KMS-11 (cell line): ENCODE measurements around the gene CPA2.
"Not testable (repeated sequence)": the region's sequence is repeated elsewhere in the genome, so short reads cannot be mapped to it uniquely, and the experiment has no call there.

Source experiments
- H2AFZ ChIP-seq: fragments of 200-600 bp; sonication (generic); 2 replicates; pipeline ENCODE4 v1.6.1; 2016; ENCODE audit warnings: antibody characterized with exemption, mixed run types, low read depth
- H3K27ac ChIP-seq: fragments of 200-600 bp; sonication (generic); 2 replicates; pipeline ENCODE4 v1.6.1; 2016; ENCODE audit warnings: mild to moderate bottlenecking, mixed run types
- H3K27me3 ChIP-seq: fragments of 200-600 bp; sonication (generic); 2 replicates; pipeline ENCODE4 v1.6.1; 2017; ENCODE audit warnings: mild to moderate bottlenecking, low read depth, mixed run types, moderate library complexity; ENCODE audit not compliant: insufficient read depth
- H3K36me3 ChIP-seq: fragments of 200-600 bp; sonication (generic); 2 replicates; pipeline ENCODE4 v1.6.1; 2017; ENCODE audit warnings: mild to moderate bottlenecking, mixed run types; ENCODE audit not compliant: insufficient read depth
- H3K4me1 ChIP-seq: fragments of 200-600 bp; sonication (generic); 2 replicates; pipeline ENCODE4 v1.6.1; 2016; ENCODE audit warnings: mild to moderate bottlenecking, low read depth, mixed run types; ENCODE audit not compliant: poor library complexity, severe bottlenecking
- H3K4me2 ChIP-seq: fragments of 200-600 bp; sonication (generic); 2 replicates; pipeline ENCODE4 v1.7.0; 2016; ENCODE audit warnings: mild to moderate bottlenecking, mixed run types
- H3K4me3 ChIP-seq: fragments of 200-600 bp; sonication (generic); IDR thresholded peaks from 2 replicates; pipeline ENCODE4 v1.6.1; 2017; ENCODE audit warnings: low read depth, low read length, mixed read lengths; ENCODE audit not compliant: insufficient read depth
- H3K79me2 ChIP-seq: fragments of 200-600 bp; sonication (generic); 2 replicates; pipeline ENCODE4 v1.6.1; 2016; ENCODE audit warnings: low read depth, mixed run types; ENCODE audit not compliant: insufficient read depth
- H3K9ac ChIP-seq: fragments of 200-600 bp; sonication (generic); 2 replicates; pipeline ENCODE4 v1.6.1; 2016; ENCODE audit warnings: mild to moderate bottlenecking, mixed run types
- H4K20me1 ChIP-seq: fragments of 200-600 bp; sonication (generic); 2 replicates; pipeline ENCODE4 v1.6.1; 2016; ENCODE audit warnings: mild to moderate bottlenecking, mixed run types; ENCODE audit not compliant: insufficient read depth
- TF ChIP-seq, protein P1 (sequence below): fragments of 200-600 bp; sonication (generic); conservative IDR thresholded peaks from 2 replicates; pipeline ENCODE4 v1.6.1; 2017; ENCODE audit warnings: low read depth, mild to moderate bottlenecking, antibody characterized with exemption, low read length, moderate library complexity, mixed read lengths

CPA2 gene

DNA sequence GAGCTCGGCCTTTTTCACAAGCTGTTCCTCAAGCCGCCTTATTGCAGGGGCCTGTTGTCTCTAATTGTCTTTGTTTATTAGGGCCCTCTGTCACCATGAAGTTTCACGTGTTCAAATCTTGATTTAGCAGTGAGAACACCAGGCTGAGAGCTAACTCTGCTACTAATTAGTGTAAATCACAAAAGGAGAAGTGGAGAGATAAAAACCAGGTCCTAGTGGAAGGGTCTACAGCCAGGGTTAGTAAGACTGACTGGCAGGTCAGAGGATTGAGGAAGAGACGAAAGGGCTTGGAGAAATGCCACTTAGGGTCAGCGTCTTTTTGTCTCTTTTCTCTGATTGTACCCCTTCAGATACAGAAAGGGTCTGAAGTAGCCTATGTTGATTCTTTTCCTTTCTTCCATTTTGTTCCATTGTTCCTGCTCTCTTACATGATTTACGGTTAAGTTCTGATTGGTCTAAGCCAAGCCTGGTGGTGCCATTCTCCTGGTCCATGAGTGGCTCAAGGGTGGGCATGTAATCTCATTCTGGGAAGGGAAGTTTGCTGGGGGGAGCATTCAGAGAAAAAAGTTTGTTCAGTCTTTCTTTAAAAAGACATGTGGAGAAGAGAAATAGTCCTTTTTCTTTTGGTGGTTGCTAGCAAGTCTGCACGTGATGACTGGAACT lies 37.7 kb upstream of the CPA2 start:
- H3K9ac ChIP-seq = no peak overlapping the region
- no peak overlapping the region for H3K4me3 ChIP-seq
- no peaks in the 10 kb centered on the region for H3K79me2 ChIP-seq
- no peaks in the 10 kb centered on the region for H3K36me3 ChIP-seq
- H4K20me1 ChIP-seq = no peaks in the 10 kb centered on the region
- no peaks in the 10 kb centered on the region for H3K27me3 ChIP-seq
- no peaks in the 10 kb centered on the region for H3K4me1 ChIP-seq
- no peak overlapping the region for H2AFZ ChIP-seq
- TF ChIP-seq, protein P1, sequence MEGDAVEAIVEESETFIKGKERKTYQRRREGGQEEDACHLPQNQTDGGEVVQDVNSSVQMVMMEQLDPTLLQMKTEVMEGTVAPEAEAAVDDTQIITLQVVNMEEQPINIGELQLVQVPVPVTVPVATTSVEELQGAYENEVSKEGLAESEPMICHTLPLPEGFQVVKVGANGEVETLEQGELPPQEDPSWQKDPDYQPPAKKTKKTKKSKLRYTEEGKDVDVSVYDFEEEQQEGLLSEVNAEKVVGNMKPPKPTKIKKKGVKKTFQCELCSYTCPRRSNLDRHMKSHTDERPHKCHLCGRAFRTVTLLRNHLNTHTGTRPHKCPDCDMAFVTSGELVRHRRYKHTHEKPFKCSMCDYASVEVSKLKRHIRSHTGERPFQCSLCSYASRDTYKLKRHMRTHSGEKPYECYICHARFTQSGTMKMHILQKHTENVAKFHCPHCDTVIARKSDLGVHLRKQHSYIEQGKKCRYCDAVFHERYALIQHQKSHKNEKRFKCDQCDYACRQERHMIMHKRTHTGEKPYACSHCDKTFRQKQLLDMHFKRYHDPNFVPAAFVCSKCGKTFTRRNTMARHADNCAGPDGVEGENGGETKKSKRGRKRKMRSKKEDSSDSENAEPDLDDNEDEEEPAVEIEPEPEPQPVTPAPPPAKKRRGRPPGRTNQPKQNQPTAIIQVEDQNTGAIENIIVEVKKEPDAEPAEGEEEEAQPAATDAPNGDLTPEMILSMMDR = no peak
- no peak overlapping the region for H3K27ac ChIP-seq
- no peak overlapping the region for H3K4me2 ChIP-seq

DNA sequence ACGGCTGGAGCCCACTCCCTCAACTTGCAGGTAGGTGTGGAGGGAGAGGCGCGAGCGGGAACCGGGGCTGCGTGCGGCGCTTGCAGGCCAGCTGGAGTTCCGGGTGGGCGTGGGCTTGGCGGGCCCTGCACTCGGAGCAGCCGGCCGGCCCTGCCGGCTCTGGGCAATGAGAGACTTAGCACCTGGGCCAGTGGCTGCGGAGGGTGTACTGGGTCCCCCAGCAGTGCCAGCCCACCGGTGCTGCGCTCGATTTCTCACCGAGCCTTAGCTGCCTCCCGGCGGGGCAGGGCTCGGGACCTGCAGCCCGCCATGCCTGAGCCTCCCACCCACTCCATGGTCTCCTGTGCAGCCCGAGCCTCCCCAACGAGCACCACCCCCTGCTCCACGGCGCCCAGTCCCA lies 36.7 kb upstream of the CPA2 start:
- H3K27ac ChIP-seq, H3K9ac ChIP-seq, H3K4me2 ChIP-seq, H3K36me3 ChIP-seq, H2AFZ ChIP-seq, H3K79me2 ChIP-seq, H4K20me1 ChIP-seq, H3K4me1 ChIP-seq, H3K4me3 ChIP-seq, H3K27me3 ChIP-seq: not testable (repeated sequence)

DNA sequence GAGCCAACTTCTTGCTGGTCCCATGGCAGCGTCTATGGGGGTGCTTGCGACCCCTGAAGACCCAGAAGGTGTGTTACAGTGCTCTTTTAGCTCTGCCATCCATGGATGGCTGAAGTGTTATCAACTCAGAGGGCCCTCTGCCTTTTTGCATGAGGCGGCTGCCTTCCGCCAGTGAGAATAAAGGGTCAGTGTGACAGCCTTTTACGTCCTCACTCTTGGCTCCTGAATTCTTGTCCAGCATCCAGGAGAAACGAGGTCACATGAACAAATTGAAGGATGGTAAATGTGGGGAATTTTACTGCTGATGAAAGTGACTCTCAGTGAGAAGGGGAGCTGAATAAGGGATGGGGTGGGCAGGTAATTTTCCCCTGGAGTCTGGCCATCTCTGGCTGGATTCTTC lies 34.9 kb upstream of the CPA2 start:
- Histone ChIP-seq H4K20me1 (no peaks in the 10 kb centered on the region), H3K36me3 (no peaks in the 10 kb centered on the region), H3K79me2 (no peaks in the 10 kb centered on the region), H2AFZ (no peak overlapping the region), H3K4me1 (no peaks in the 10 kb centered on the region), H3K4me3 (no peak overlapping the region), H3K9ac (no peak overlapping the region), H3K4me2 (no peak overlapping the region), H3K27ac (no peak overlapping the region), H3K27me3 (no peaks in the 10 kb centered on the region)
- TF ChIP-seq, protein P1 = no peak

GRCh38 chr7:130232209-130232608 lies 34.5 kb upstream of the CPA2 start:
- Histone ChIP-seq H4K20me1 (no peaks in the 10 kb centered on the region), H3K4me3 (no peak overlapping the region), H3K9ac (no peak overlapping the region), H3K79me2 (no peaks in the 10 kb centered on the region), H3K36me3 (no peaks in the 10 kb centered on the region), H3K27ac (no peak overlapping the region), H2AFZ (no peak overlapping the region), H3K27me3 (no peaks in the 10 kb centered on the region), H3K4me1 (no peaks in the 10 kb centered on the region), H3K4me2 (no peak overlapping the region)
- TF ChIP-seq, protein P1 = no peak

DNA sequence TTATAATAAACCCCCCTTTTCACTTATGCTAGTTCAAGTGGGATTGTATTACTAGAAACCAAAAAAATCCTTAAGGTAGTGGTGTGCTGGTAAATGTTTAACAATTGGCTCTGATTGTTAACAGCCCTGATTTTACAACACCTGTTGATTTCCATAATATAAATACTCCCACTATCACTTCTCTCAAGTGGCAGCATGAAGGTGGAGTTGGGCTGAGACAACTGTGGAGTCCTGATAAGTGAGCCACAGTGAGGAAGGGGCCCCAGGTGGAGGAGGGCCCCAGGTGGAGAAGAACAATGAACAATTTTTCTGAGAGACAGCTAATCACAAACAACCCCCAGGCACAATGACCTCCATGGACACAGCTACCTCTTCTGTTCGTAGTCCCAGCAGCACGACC lies 32.6 kb upstream of the CPA2 start:
- H4K20me1 ChIP-seq = no peaks in the 10 kb centered on the region
- no peak overlapping the region for H3K4me3 ChIP-seq
- no peak overlapping the region for H3K27ac ChIP-seq
- H3K27me3 ChIP-seq = no peaks in the 10 kb centered on the region
- H3K4me2 ChIP-seq = no peak overlapping the region
- no peaks in the 10 kb centered on the region for H3K4me1 ChIP-seq
- H3K79me2 ChIP-seq = no peaks in the 10 kb centered on the region
- H3K9ac ChIP-seq = no peak overlapping the region
- H3K36me3 ChIP-seq = no peaks in the 10 kb centered on the region
- TF ChIP-seq, protein P1 = no peak
- no peak overlapping the region for H2AFZ ChIP-seq

- H3K27me3 ChIP-seq, H3K36me3 ChIP-seq, H3K4me2 ChIP-seq, H4K20me1 ChIP-seq, H2AFZ ChIP-seq, H3K79me2 ChIP-seq, H3K4me3 ChIP-seq, H3K4me1 ChIP-seq, H3K9ac ChIP-seq, H3K27ac ChIP-seq: not testable (repeated sequence)
Measured at GRCh38 chr7:130236361-130236760, 30.3 kb upstream of the CPA2 start.
